Ascending aorta (tissue), 2 donors: Measurements from ENCODE around the gene JAZF1. TPM values are rescaled to one million over a fixed set of nuclear protein-coding genes. Genes with fewer than 3 reads are reported as not detected.

Experiments
- DNase-seq, 2 donors: peaks; one replicate each; pipeline ENCODE4 v3.0.0-alpha.2; 2019; ENCODE audit warnings: low spot score in 2 of 2
- H3K27ac ChIP-seq, 2 donors: fragments of 200-600 bp; sonication (generic); one replicate each; pipeline ENCODE4 v1.5.1; 2016 to 2017; ENCODE audit warnings: mild to moderate bottlenecking in 1 of 2
- H3K27me3 ChIP-seq: fragments of 200-600 bp; sonication (generic); one replicate; pipeline ENCODE4 v1.5.1; 2017
- H3K36me3 ChIP-seq, 2 donors: fragments of 200-600 bp; sonication (generic); one replicate each; pipeline ENCODE4 v1.5.1; 2016
- H3K4me1 ChIP-seq, 2 donors: fragments of 200-600 bp; sonication (generic); one replicate each; pipeline ENCODE4 v1.5.1; 2016 to 2017; ENCODE audit warnings: mild to moderate bottlenecking in 1 of 2
- H3K4me3 ChIP-seq, 2 donors: fragments of 200-600 bp; sonication (generic); one replicate each; pipeline ENCODE4 v1.5.1; 2016 to 2017; ENCODE audit warnings: mild to moderate bottlenecking in 1 of 2
- H3K9me3 ChIP-seq, 2 donors: fragments of 200-600 bp; sonication (generic); one replicate each; pipeline ENCODE4 v1.5.1; 2016
- intact Hi-C: fragments of 100-400 bp; cut with DNase I; formaldehyde crosslinking; loops from one replicate; pipeline ENCODE4 v1.15.1; 2023
- total RNA-seq: library from RNA; depleted of rRNA; stranded (reverse); fragments of >200 nt; gene quantifications from one replicate; pipeline ENCODE4 v1.1.0, GENCODE V29; 2016
- TF ChIP-seq, protein P1 (sequence below), 3 experiments: fragments of 200-600 bp in 2 of 3; fragments of 450-650 bp in 1 of 3; sonication (generic) in 2 of 3; IDR thresholded peaks; one replicate each; pipeline ENCODE4 v1.5.1; 2016 to 2019; ENCODE audit warnings: antibody characterized with exemption in 3 of 3, mild to moderate bottlenecking in 1 of 3, moderate library complexity in 1 of 3

Gene JAZF1
- total RNA-seq, 1 donor from 2014 or later: 37.7 TPM

DNA sequence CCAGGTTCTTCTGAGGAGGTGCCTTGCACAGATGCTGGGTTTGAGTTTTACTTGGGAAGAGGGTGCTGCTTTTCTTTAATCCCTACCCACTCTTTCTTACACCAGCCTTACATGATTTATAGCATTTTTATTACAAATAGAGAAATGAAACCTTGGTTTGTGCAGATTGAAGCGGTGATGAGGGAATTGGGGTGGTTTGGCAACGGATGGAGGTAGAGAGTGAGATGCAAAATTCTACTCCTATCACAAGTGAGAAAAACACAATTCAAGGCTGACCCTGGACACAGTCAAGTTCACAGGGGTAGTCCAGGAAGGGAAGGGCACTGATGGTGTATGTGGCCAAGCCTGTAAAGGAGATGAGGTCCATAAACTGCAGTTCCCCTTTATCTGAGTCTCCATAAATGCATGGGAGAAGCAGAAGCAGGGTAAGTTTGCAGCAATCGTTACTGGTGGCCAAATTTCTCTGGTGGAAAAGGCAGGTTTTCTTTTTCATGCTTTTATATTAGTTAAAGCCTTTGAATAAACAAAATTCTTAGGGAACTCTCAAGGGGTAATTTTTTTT is 214.3 kb downstream of the JAZF1 start:
- TF ChIP-seq, protein P1, sequence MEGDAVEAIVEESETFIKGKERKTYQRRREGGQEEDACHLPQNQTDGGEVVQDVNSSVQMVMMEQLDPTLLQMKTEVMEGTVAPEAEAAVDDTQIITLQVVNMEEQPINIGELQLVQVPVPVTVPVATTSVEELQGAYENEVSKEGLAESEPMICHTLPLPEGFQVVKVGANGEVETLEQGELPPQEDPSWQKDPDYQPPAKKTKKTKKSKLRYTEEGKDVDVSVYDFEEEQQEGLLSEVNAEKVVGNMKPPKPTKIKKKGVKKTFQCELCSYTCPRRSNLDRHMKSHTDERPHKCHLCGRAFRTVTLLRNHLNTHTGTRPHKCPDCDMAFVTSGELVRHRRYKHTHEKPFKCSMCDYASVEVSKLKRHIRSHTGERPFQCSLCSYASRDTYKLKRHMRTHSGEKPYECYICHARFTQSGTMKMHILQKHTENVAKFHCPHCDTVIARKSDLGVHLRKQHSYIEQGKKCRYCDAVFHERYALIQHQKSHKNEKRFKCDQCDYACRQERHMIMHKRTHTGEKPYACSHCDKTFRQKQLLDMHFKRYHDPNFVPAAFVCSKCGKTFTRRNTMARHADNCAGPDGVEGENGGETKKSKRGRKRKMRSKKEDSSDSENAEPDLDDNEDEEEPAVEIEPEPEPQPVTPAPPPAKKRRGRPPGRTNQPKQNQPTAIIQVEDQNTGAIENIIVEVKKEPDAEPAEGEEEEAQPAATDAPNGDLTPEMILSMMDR (IDR thresholded peaks at IDR 0.05): no peak
- Histone ChIP-seq H3K36me3 (no peaks in the 10 kb centered on the region), H3K4me1 (no peaks in the 10 kb centered on the region), H3K9me3 (no peaks in the 10 kb centered on the region), H3K27ac (no peak overlapping the region), H3K27me3 (no peaks in the 10 kb centered on the region), H3K4me3 (no peak overlapping the region)
- DNase-seq: no peak
- intact Hi-C loops: no loop called here

DNA sequence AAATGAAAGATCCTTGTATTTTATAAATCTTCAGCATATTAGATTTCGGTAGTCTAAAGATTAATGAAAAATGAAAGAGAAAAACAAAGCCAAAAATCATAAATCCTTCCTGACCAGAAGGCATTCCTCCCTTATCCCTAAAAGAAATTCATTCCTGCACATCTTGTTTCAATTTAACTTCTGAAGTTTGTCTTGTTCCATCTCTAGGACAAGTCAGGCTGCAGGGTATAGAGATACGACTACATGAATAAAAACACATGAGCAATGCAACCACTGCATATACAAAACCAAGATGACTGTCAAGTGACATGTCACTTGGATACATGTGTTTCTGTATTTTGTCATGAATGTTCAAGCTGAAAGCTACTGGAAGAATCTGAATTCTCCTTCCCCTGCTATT is 214.9 kb downstream of the JAZF1 start:
- Histone ChIP-seq H3K36me3 (no peaks in the 10 kb centered on the region), H3K4me1 (no peaks in the 10 kb centered on the region), H3K27me3 (no peaks in the 10 kb centered on the region), H3K4me3 (no peak overlapping the region), H3K27ac (no peak overlapping the region), H3K9me3 (no peaks in the 10 kb centered on the region)
- no peak for DNase-seq
- intact Hi-C loops: no loop called here
- TF ChIP-seq, protein P1 (IDR thresholded peaks at IDR 0.05): no peak

DNA sequence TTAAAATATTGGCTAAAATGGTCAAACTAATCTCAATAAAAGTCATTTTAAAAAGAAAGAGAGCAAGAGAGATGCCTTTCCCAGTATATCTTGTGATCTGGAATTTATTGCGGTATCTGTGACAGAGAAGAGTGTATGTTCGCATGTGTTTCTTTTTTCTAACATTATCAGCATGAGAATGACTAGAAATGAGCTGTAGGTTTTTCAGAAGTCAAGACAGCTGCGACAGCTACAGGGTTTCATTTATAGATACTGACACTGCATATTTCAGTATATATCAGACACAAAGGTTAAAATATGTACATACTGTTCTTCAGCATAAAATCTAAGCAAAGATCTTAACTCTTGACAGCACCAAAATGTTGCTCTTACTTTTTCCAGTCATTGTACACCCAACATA is 215.8 kb downstream of the JAZF1 start:
- Histone ChIP-seq H3K4me1 (no peaks in the 10 kb centered on the region), H3K36me3 (no peaks in the 10 kb centered on the region), H3K27ac (no peak overlapping the region), H3K27me3 (no peaks in the 10 kb centered on the region), H3K9me3 (no peaks in the 10 kb centered on the region), H3K4me3 (no peak overlapping the region)
- intact Hi-C loops: no loop called here
- no peak for DNase-seq
- TF ChIP-seq, protein P1 (IDR thresholded peaks at IDR 0.05): no peak

DNA sequence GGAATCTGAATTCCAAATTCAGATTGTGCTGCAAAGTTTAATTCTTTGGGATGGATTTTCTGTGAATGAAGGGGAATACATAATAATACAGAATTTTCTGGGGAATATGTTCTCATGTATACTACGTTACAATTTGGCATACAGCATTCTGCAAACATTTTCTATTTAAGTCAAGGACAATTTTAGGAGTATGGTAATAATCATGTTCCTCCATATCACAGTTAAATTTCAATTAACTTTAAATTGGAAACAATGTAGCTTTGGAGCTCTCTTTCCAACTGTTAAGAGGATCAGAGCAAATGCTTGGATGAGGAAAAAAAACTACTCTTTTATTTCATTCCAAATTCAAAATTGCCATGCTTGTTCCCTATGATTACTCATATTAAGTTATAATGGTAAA is 217.5 kb downstream of the JAZF1 start:
- H3K27ac ChIP-seq: no peak overlapping the region
- no peaks in the 10 kb centered on the region for H3K4me1 ChIP-seq
- no peak overlapping the region for H3K4me3 ChIP-seq
- no peaks in the 10 kb centered on the region for H3K9me3 ChIP-seq
- no peaks in the 10 kb centered on the region for H3K27me3 ChIP-seq
- H3K36me3 ChIP-seq: no peaks in the 10 kb centered on the region
- intact Hi-C loops: no loop called here
- DNase-seq: no peak
- TF ChIP-seq, protein P1 (IDR thresholded peaks at IDR 0.05): no peak

DNA sequence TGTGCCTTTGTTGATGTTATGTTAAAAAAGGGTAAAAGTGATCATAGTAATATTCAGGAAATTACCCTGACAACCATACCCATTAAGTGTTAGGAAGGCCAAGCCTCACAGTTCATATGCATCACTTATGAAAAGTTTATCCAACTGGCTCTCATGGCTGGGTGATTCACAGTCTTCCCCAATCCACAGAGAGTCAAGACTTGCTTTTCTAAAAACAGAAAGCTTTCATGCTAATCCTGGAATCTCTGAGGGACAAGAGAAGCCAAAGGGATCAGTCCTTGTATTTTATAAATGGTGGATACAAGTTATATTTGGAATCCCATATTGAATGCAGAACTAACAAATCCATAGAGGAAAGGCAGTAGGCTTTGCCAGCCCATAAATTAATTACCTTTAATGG is 218.3 kb downstream of the JAZF1 start:
- Histone ChIP-seq H3K4me1 (no peaks in the 10 kb centered on the region), H3K27ac (no peak overlapping the region), H3K4me3 (no peak overlapping the region), H3K9me3 (no peaks in the 10 kb centered on the region), H3K36me3 (no peaks in the 10 kb centered on the region), H3K27me3 (no peaks in the 10 kb centered on the region)
- intact Hi-C loops: no loop called here
- no peak for DNase-seq
- TF ChIP-seq, protein P1 (IDR thresholded peaks at IDR 0.05): no peak

DNA sequence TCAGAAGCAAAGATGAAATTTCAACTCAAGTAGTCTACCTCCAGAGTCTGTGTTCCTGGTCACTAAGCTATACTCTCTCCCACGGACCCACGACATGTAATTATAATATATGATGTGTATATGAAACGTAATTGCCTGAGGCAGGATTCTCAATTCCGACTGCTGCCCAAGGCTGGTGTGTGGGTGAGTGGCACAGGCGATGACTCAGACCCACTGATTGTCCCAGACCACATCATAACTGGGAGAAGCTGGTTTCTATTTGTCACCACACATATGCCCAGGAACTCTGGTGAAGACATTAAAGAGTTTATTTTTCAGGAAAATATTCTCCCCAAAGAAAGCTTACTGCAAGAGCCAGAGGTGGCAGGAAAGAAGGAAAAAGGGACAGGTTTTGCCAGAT is 219.3 kb downstream of the JAZF1 start:
- TF ChIP-seq, protein P1 (IDR thresholded peaks at IDR 0.05): no peak
- DNase-seq: no peak
- Histone ChIP-seq H3K4me3 (no peak overlapping the region), H3K9me3 (no peaks in the 10 kb centered on the region), H3K27me3 (no peaks in the 10 kb centered on the region), H3K27ac (no peak overlapping the region), H3K36me3 (no peaks in the 10 kb centered on the region), H3K4me1 (no peaks in the 10 kb centered on the region)
- intact Hi-C loops: no loop called here
